Fibroblast of lung (primary cell): ENCODE data around the gene OR4X2. TPM values are rescaled to one million over a fixed set of nuclear protein-coding genes. Genes with fewer than 3 reads are reported as not detected.

Source experiments
- DNase-seq, 2 donors: peaks; one replicate each; pipeline versions ENCODE4 v3.0.0 to v3.0.0-alpha.2; 2010; ENCODE audit warnings: low read depth in 2 of 2
- H2AFZ ChIP-seq: 2 replicates; pipeline ENCODE4 v1.5.1; 2012; ENCODE audit warnings: low read length, control low read depth, inconsistent platforms
- H3K27ac ChIP-seq: 2 replicates; pipeline ENCODE4 v1.5.1; 2011; ENCODE audit warnings: low read length, control low read depth; ENCODE audit not compliant: insufficient read depth
- H3K27me3 ChIP-seq: 2 replicates; pipeline ENCODE4 v1.5.1; 2011; ENCODE audit warnings: mild to moderate bottlenecking, low read length; ENCODE audit not compliant: control insufficient read depth, insufficient read depth
- H3K36me3 ChIP-seq: 2 replicates; pipeline ENCODE4 v1.5.1; 2011; ENCODE audit warnings: low read length; ENCODE audit not compliant: control insufficient read depth, insufficient read depth
- H3K4me1 ChIP-seq: 2 replicates; pipeline ENCODE4 v1.5.1; 2011; ENCODE audit warnings: low read length; ENCODE audit not compliant: control insufficient read depth, insufficient read depth; ENCODE audit errors: extremely low read depth
- H3K4me2 ChIP-seq: 2 replicates; pipeline ENCODE4 v1.5.1; 2011; ENCODE audit warnings: low read length, control low read depth; ENCODE audit not compliant: insufficient read depth; ENCODE audit errors: extremely low read depth
- H3K4me3 ChIP-seq, 4 experiments: fragments of 200-600 bp in 1 of 4; sonication (generic) in 1 of 4; replicated peaks in 1 of 4; 2 replicates each; pipeline ENCODE4 v1.5.1; 2011 to 2016; ENCODE audit warnings: low read length in 4 of 4, low read depth in 3 of 4, mild to moderate bottlenecking in 3 of 4, control low read depth in 2 of 4, inconsistent platforms in 1 of 4, mixed read lengths in 1 of 4; ENCODE audit not compliant: insufficient read depth in 1 of 4; ENCODE audit errors: control extremely low read depth in 1 of 4
- H3K79me2 ChIP-seq: 2 replicates; pipeline ENCODE4 v1.5.1; 2012; ENCODE audit warnings: mild to moderate bottlenecking, low read length, inconsistent platforms; ENCODE audit not compliant: control insufficient read depth, insufficient read depth
- H3K9ac ChIP-seq: 2 replicates; pipeline ENCODE4 v1.5.1; 2011; ENCODE audit warnings: mild to moderate bottlenecking, low read length, control low read depth; ENCODE audit not compliant: insufficient read depth
- H3K9me3 ChIP-seq: 2 replicates; pipeline ENCODE4 v1.5.1; 2012; ENCODE audit warnings: low read depth, low read length; ENCODE audit not compliant: control insufficient read depth, insufficient read depth
- H4K20me1 ChIP-seq: 2 replicates; pipeline ENCODE4 v1.5.1; 2011; ENCODE audit warnings: low read length; ENCODE audit not compliant: control insufficient read depth, insufficient read depth; ENCODE audit errors: extremely low read depth
- CTCF ChIP-seq, 2 donors: IDR thresholded peaks in 1 of 2; conservative IDR thresholded peaks in 1 of 2; 1 replicate in 1 of 2; 2 replicates in 1 of 2; pipeline ENCODE4 v1.5.1; 2011 to 2012; ENCODE audit warnings: low read length in 2 of 2, control low read depth in 1 of 2, inconsistent platforms in 1 of 2, low read depth in 1 of 2, mild to moderate bottlenecking in 1 of 2
- EZH2 ChIP-seq: IDR thresholded peaks from 2 replicates; pipeline ENCODE4 v1.5.1; 2012; ENCODE audit warnings: low read length, control low read depth, mild to moderate bottlenecking; ENCODE audit errors: missing control alignments
- polyA plus RNA-seq, 2 donors: library from polyadenylated mRNA; depleted of rRNA in 1 of 2; stranded (reverse) in 1 of 2; unstranded in 1 of 2; fragments of >200 nt; gene quantifications; 2 replicates each; pipeline ENCODE4 v1.2.1, GENCODE V29; 2011 to 2012; ENCODE audit warnings: missing spikeins in 1 of 2
- total RNA-seq: library from RNA; depleted of rRNA; stranded (reverse); fragments of >200 nt; gene quantifications from 2 replicates; pipeline ENCODE4 v1.2.1, GENCODE V29; 2014

Gene OR4X2
- total and polyA plus RNA-seq, 2 donors (not counting 1 experiment from before 2014, with no cell fraction given): not detected

DNA sequence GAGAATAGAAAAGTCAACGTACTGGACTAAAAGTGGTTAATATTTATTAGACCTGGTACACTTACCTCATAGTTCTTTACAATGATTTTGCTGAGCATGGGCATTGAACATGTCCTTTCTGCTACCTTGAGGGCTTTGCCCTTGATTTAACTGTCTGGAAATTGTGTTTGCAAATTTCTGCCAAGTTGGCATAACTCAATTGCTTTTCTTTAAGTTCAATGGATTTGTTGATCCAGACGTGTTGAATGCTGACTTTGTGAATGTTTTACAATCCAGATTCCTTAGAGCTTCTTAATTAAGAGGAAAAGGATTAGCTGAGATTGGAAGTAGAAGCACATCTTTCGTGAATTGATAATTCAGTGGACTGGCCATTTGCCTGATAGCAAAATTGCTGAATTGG lies 7.2 kb upstream of the OR4X2 start:
- Histone ChIP-seq H4K20me1 (no peaks in the 10 kb centered on the region), H3K9me3 (no peaks in the 10 kb centered on the region), H2AFZ (no peak overlapping the region), H3K9ac (no peak overlapping the region), H3K27ac (no peak overlapping the region), H3K4me1 (no peaks in the 10 kb centered on the region), H3K79me2 (no peaks in the 10 kb centered on the region), H3K4me3 (no peak overlapping the region), H3K4me2 (no peak overlapping the region), H3K36me3 (no peaks in the 10 kb centered on the region), H3K27me3 (no peaks in the 10 kb centered on the region)
- no peak for DNase-seq
- TF ChIP-seq EZH2: no peak
- no peak for TF ChIP-seq CTCF (conservative IDR thresholded peaks at IDR 0.05 in 1 of 2, IDR thresholded peaks at IDR 0.05 in 1 of 2; ENCODE audit: low read depth in 1 of 2, low read length in 2 of 2)

DNA sequence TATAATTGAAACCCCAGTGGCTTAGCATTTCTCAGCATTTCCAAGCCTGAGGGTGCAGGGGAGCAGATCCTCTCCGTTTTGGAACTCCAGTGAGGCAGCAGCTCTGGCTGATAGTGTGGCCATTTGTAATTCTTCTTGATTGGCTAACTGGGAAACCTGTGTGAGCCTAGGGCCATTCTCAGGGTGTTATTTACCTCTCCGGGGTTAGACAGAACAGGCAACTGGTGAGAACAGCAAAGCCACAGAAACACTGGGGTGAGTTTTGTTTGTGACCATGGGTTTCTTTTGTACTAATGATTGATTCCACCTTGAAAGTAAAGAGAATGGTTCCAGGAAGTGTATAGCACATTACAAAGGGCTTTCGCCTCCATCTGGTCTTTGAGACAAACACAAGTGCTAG lies 2.4 kb upstream of the OR4X2 start:
- H2AFZ ChIP-seq: no peak overlapping the region
- DNase-seq: no peak
- no peaks in the 10 kb centered on the region for H3K4me1 ChIP-seq
- H3K36me3 ChIP-seq: no peaks in the 10 kb centered on the region
- no peak overlapping the region for H3K9ac ChIP-seq
- H3K79me2 ChIP-seq: no peaks in the 10 kb centered on the region
- TF ChIP-seq CTCF (conservative IDR thresholded peaks at IDR 0.05 in 1 of 2, IDR thresholded peaks at IDR 0.05 in 1 of 2; ENCODE audit: low read depth in 1 of 2, low read length in 2 of 2): no peak
- TF ChIP-seq EZH2: no peak
- H3K4me3 ChIP-seq: no peak overlapping the region
- H3K27me3 ChIP-seq: no peaks in the 10 kb centered on the region
- no peak overlapping the region for H3K4me2 ChIP-seq
- H4K20me1 ChIP-seq: no peaks in the 10 kb centered on the region
- no peak overlapping the region for H3K27ac ChIP-seq
- H3K9me3 ChIP-seq: no peaks in the 10 kb centered on the region

DNA sequence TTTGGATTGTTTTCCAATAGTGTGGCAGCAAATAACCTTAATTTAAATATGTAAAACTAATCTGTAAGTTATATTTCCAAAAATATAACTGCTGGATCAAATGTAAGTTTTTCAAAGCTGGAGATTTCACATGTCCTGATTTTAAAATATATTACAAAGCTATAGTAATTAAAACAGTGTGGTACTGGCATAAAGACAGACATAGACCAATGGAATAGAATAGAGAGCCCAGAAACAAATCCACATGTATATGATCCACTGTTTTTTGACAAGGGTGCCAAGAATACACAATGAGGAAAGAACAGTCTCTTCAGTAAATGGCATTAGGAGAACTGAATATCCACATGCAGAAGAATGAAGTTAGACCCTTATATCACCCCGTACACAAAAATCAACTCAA lies 4.0 kb downstream of the OR4X2 start:
- DNase-seq: no peak
- Histone ChIP-seq H4K20me1 (no peaks in the 10 kb centered on the region), H3K9me3 (no peaks in the 10 kb centered on the region)

More for the DNA sequence above, 4.0 kb downstream of the OR4X2 start:
- Histone ChIP-seq H3K27ac (no peak overlapping the region), H3K79me2 (no peaks in the 10 kb centered on the region), H3K27me3 (no peaks in the 10 kb centered on the region), H3K4me1 (no peaks in the 10 kb centered on the region), H3K4me2 (no peak overlapping the region), H3K36me3 (no peaks in the 10 kb centered on the region), H3K9ac (no peak overlapping the region), H3K4me3 (no peak overlapping the region), H2AFZ (no peak overlapping the region)
- TF ChIP-seq EZH2 (no peak), CTCF (conservative IDR thresholded peaks at IDR 0.05 in 1 of 2, IDR thresholded peaks at IDR 0.05 in 1 of 2; ENCODE audit: low read depth in 1 of 2, low read length in 2 of 2) (no peak)
